GM12874 (cell line): ENCODE results near the gene MYG1.

ENCODE experiments used
- CTCF ChIP-seq: IDR thresholded peaks from 2 replicates; pipeline ENCODE4 v1.5.1; 2011; ENCODE audit warnings: low read depth, mild to moderate bottlenecking, control low read depth, low read length, moderate library complexity; ENCODE audit not compliant: insufficient read depth

The MYG1 gene

GRCh38 chr12:53274445-53274844 lies 25.1 kb upstream of the MYG1 start:
- TF ChIP-seq CTCF = no peak

- no peak for TF ChIP-seq CTCF
Measured at GRCh38 chr12:53276511-53276910, 23.0 kb upstream of the MYG1 start.

GRCh38 chr12:53277981-53278380 lies 21.5 kb upstream of the MYG1 start:
- TF ChIP-seq CTCF = no peak

GRCh38 chr12:53279283-53279869 lies 20.1 kb upstream of the MYG1 start:
- no peak for TF ChIP-seq CTCF

GRCh38 chr12:53279888-53280498 lies 19.5 kb upstream of the MYG1 start:
- TF ChIP-seq CTCF = no peak

GRCh38 chr12:53286448-53286847 lies 13.0 kb upstream of the MYG1 start:
- no peak for TF ChIP-seq CTCF

GRCh38 chr12:53287741-53288216 lies 11.7 kb upstream of the MYG1 start:
- peak; percentile 71 for TF ChIP-seq CTCF
